CD4-positive, alpha-beta T cell treated with Interleukin-17A for 4 hours (primary cell): Measurements from ENCODE around the gene DLGAP1.

Experiments used
- DNase-seq: peaks from one replicate; pipeline ENCODE4 v3.0.0-alpha.2; 2020; ENCODE audit warnings: mixed read lengths

Gene DLGAP1

DNA sequence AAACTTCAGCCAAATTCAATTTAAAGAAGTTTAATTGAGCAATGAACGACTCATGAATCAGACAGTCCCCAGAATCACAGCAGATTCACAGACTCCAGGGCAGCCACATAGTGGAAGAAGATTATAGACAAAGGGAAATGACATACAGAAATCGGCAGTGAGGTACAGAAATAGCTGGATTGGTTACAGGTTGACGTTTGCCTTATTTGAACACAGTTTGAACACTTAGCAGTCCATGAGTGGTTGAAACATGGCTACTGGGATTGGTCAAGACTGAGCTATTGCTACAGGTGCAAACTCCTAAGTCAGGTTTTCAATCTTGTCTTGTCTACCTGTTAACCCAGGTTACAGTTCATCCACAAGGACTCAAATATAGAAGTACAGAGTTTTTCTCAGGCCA, 169.6 kb downstream of the DLGAP1 start:
- no peak for DNase-seq

DNA sequence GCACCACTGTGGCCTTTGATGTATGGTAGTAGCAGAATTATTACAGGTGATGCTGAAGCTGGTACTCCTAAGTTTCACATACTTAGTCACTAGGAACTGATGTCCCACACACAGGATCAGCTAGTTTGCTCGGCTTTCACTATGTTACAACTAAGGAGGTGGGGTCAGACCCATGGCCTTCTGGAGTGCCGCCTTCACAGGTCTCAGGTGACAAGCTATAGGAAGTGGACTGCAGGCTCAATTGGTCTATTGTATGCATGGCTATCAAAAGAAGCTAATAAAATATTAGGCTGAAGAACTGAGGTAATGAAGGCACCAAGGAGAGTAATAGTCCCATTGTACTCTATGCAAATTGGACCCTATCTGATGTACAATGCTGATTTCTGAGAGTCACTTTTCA, 170.6 kb downstream of the DLGAP1 start:
- no peak for DNase-seq

DNA sequence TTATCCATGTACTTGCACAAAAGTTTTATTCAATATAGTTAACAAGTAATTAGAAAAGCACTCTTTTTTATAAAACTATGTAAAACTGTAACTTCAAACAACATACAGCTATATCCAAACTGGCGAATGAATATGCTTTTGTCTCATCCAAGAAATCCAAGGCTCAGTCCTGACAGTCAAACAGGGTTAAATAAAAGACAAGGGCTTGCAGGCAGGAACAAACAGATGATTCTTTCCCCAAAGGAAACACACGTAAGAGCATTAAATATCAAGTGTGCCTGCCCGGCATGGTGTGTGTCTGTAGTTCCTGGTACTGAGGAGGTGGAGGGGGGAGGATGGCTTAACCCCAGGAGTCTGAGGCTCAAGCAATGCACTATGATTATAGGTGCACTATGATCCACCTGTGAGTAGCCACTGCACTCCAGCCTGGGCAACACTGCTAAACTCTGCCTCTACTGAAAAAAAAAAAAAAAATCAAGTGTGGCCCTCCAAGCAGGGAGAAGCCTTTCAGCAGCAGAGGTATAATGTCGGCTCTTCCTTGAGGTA, 171.3 kb downstream of the DLGAP1 start:
- DNase-seq: no peak

DNA sequence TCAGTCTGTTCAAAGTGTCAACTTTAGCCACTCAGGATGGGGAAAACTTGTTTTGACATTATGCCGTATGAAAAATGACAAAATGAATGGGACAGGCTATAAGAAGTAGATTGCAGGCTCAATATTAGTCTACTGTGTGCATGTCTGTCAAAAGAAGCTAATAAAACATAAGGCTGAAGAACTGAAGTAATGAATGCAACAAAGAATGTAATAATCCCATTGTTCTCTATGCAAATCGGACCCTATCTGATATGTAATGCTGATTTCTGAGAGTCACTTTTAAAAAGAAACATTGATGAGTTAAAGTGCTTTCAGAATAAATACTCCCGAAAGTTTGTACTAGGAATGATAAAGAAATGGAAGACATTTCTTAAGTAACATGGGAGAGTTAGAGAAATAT, 172.2 kb downstream of the DLGAP1 start:
- DNase-seq: no peak

DNA sequence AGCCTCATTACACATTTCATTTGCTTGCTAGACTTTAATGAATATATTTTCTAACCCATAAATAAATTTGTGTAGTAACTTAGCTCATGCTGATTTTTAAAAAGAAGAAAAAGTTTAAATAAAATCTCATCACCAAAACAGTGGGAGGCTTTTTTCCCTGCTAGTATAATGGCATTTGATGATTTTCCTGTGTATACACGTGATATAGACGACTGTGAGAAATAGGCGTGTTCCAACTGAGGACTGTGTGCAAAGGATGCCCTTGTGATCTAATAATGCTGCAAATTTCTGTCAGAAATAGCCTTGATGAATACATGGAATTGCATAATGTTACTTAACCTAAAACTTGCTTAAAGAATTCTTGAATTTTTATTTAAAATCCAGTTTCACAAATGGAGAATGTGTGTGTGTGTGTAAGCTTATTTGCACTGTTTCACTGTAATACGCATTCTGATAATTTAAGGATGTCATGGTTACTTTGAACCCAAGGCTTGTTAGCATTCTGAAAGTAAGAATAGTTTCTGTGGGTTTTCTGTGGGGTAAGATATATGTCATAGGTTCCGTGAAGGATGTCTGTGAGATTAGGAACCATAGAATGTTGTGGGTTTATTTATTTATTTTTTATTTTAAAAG, 178.0 kb downstream of the DLGAP1 start:
- DNase-seq: no peak

DNA sequence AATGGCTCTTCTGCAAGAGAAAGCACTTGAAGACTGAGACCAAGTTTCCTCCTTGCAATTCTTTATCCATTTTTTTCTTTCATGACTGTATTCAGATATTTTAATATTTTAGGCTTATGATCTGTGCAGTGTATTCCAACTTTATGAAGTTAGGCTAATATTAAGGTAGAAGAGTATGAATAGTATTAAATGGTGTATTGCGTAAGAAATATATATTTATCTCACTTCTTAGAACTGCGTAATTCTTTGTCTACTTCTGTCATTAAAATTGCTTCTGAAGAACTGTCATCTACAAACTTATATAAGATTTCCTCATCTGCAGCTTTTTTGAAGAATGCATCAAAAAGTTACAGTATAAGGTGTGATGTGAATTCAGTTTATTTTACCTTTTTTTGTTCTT, 183.2 kb downstream of the DLGAP1 start:
- no peak for DNase-seq

DNA sequence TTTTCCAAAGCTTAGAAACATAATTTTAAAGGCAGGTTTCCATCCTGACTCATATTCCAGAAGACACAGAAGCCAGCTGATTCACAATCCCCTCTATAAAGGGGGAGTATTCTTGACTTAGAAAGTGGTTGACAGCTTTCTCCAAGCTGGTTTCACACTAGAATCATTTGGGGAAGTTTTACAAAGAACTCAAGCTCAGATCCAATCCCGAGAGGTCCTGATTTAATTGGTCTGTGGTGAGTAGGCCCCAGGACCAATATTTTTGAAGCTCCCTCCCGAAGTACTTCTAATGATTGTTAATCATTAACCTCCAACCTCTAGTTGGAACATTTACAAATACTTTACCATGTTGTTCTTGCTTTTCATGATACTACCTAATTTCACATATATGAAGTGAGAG, 184.1 kb downstream of the DLGAP1 start:
- DNase-seq: no peak

DNA sequence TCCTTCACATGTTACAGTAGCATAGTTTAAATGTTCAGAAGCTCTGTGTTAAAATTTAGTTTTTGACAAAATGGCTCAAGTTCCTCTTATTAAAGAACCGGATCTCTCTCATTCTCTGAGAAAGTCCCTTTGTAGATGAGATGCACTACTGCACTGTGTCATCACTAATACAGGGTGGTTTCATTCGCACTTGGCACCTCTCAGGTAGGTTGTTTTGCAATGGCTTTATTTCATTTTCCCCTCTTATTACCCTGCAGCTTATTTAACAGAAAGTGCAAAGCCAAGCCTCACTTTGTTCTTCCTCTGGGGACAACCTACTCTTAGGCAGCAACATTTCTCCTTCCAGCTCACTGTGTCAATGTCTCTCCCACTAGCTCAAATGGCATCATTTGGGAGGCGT, 185.1 kb downstream of the DLGAP1 start:
- DNase-seq: no peak

DNA sequence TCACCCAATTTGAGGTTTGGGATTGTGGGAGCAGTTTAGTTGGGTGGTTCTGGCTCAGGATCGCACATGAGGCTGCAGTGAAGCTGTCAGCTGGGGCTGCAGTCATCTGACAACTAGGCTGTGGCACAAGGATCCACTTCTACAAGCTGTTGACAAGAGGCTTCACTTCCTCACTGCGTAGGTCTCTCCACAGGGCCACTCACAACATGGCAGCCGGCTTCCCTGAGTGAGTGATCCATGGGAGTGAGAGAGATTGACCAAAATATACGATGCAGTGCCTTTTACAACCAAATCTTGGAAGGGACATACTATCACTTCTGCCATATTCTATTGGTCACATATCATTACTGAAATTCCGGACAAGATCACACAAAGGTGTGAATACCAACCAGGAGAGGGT, 187.5 kb downstream of the DLGAP1 start:
- DNase-seq: no peak

DNA sequence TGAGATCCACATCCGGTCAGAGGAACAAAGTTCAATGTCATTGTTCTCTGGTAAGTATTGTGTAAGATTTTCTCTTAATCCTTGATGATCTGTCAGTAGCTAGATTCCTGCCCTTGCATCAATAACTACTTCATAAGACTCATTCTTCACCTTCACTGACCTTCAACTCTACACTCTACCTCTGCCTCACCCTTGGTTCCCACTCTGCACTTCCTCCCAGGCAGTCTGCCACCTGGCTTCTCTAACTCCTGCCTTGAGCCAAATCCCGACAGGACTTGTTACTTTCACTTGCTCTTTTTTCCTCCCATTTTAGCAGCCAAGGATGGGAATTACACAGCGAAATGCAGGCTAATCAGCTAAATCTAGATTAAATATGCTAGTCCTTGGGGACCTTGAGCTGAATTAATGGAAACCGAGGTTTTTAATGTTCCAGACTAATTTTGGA, 190.7 kb downstream of the DLGAP1 start:
- no peak for DNase-seq

DNA sequence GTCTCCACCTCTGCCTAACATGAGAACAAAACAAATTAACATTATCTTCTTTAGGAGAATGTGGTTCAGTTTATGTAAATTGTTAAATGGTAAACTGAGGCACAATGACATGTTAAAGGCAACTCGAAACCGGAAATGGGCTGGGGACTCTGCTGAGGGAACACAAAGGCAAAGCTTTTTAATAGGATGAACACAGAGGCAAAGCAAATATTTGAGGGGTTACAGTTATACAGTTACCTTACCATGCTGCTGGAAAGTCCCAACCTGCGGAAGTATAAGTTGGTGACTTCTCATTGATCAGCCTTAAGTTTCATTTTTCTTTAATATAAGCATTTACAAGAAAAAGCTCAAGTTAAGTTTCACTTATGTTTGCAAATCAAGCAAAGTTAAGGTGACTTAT, 195.0 kb downstream of the DLGAP1 start:
- DNase-seq: no peak

DNA sequence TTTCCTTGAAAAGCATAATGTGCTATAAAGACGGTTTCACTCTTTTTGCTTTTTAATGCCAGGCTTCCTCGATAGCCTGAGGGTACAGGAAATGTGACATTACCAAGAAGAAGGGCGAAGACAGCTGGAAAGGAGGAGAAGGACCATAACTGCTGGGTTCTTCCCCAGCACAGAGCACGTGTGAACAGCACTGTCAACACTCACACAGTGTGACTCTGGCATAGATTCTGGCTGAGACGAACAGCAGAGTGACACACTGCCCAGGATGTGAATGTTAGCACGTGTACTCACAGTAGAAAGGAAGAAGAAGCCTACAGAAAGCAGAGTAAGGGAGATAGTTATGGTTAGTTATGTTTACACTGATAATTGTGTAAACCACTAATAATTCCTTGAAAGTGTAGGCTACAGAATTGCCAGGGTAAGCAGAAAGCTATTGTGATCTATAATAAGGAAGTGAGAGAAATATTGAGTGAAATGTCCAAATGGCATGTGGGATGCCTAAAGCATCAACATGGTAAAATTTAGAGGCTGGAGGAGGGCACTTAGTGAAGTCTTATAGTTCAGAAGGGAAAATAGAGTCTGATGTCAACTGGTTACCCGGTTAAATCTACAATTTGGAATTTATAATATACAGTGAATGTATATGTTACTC, 198.2 kb downstream of the DLGAP1 start:
- DNase-seq: no peak

DNA sequence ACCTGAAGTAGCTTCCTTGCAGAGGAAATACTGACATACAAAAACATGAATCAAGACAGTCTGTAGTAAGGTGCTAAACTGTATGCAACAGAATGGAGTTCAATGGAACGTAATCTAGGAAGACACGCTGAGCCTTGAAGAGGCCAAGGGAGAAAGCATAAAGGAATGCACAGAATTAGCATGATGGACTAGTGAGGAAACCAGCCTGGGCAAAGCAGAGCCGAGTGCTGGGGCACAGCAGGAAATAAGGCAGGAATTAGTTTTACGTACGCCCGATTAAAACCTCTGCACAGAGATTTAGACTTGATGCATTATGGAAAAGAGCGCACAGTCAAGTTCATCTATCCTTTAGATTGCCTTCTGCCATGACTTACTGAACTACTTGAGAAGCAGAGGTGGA, 200.3 kb downstream of the DLGAP1 start:
- no peak for DNase-seq

DNA sequence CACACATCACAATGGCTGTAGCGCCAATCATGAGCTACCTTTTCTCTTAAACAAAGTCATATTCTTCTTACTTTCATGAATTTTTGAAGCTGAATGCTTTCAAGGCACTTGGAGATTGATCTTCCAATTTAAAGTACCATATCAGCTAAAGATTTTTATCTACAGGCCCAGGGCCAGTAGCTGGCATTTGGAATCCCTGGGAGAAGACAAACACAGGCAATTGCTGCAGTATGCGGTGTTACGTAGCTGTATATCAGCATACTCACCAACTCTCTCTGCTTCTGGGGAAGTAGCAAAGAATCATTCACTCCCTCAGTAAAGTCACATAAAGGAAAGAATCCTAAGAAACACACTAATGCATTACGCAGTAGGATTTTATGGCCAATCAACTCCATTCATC, 202.3 kb downstream of the DLGAP1 start:
- no peak for DNase-seq

DNA sequence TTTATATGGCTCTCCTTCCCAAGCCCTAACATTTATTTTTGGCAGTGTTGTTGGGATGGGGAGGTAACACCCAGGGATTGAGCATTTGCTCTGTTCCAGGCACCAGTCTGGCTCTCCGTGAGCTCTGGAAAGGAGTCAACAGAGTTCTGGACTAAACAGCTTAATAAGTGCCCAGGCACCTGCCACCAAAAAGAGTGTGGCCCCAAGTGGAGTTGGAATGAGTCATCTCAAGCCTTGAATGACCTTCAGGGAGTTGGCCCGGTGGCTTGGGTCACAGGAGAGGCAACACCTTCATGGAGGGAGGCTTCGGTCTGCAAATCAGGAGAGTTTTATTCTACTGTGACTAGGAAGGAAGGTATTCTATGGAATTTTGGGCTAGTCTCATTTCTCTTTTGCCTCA, 203.2 kb downstream of the DLGAP1 start:
- DNase-seq: no peak

DNA sequence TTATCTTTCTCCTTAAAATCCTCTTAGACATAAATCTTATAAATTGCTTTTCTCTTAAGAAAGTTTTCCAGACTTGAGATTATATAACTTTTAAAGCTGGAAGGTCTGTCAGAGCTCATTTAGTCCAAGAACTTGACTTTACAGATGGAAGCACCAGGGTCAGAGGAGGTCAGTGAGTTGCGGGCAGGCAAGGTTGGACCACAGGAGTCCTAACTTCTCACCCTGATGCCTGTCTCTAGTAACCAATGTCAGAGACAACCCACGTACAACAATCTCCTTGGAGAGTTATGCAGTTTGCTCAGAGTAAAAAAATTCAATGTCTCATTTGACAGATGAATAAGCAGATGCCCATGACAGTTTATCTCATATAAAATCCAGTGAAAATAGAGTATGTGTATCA, 203.9 kb downstream of the DLGAP1 start:
- no peak for DNase-seq

DNA sequence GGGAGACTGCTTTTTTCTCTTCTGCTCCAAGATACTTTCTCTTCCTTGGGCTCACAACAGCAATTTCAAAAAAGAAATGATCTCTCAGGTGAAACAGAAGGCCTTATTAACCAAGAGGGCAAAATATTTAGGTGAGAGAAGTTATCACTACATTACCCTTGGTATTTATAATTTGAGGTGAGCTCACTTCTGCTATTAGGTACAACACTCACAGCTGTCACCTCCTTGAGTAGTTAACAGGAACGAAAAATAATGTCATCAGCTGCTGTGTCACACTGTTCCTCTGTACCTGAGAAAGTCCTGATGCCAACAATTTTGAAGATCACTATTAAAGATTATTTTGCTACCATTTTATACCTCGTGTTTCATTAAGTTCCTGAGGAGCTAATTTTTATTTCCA, 205.0 kb downstream of the DLGAP1 start:
- DNase-seq: no peak

DNA sequence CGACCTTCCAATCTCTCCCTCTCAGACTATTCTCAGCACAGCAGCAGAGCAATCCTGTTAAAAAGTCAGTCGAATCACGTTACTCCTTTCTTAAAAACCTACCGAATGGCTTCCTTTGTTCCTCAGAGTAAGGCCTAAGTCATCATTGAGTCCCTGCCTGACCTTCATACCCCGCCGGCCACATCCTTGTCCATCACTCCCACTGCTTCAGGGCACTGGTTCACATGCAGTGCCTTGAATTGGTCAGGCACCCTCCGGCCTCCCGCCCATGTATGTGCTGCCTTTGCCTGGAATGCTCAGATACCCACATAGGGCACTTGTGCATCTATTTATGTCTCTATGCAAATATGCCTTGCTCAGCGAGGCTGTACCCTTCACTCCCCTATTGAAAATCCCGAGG, 206.4 kb downstream of the DLGAP1 start:
- DNase-seq: no peak

DNA sequence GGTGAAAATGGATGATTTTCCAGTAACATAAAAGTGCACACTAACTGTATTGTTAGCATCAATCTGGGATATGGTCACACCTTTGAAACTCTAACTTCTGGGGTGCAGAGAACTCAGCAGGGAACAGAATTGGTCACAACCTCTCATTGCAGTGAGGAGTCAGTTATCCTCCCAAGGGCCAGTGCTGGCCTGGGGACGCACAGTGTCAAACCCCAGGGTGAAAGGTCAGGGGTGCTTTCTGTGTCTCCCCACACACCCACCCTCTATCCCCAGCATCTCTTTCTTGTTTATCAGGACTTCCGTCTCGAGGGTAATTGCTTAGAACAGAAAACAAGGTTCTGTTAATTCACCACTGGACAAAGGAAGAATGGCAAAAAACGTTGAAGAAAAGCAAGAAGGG, 208.7 kb downstream of the DLGAP1 start:
- no peak for DNase-seq

DNA sequence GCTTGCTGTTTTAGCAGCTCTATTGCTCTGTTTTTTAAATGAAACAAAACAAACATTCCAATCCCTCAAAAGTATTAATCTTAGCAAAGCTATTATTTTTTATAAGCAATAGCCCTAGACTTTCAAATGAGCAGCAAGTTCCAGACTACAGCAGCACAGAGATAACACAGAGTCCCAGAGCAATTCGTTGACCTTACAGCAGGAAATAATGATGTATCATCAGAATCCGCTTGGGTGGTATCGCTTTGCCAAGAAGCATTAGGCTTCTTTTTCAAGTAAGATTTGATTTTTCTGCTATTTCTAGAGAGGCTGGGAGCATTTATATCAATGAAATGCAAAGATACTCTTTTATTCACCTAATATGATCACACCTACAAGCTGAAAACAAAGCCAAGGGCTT, 209.7 kb downstream of the DLGAP1 start:
- no peak for DNase-seq

DNA sequence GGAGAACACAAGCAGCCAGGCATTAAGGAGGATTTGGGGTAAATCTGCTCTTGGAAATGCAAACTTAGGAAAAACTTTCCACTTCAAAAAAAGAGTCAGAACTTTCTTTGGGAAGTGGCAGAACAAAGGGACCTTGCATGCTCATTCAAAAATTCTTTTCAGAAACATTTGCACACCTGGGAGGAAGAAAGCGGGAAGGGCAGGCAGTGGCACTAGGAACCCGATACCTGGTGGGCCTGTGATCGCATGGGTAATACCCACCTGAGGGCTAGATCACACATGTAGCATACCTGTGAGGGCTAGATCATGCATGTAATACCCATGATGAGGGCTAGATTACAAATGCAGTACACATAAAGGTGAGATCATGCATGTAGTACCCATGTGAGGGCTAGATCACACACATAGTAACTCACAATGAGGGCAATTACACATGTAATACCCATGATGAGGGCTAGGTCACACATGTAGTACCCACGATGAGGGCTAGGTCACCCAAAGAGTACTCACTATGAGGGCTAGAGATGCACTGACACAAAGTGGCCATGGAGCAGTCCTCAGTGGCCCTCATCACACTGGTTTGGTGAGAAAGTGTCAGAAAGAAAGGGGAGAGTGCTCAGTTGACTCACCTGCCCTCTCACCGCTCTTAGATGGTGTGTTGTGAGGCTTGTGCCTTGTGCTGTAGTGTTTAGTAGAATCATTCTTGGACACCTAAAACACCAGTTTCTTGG, 212.5 kb downstream of the DLGAP1 start:
- no peak for DNase-seq

DNA sequence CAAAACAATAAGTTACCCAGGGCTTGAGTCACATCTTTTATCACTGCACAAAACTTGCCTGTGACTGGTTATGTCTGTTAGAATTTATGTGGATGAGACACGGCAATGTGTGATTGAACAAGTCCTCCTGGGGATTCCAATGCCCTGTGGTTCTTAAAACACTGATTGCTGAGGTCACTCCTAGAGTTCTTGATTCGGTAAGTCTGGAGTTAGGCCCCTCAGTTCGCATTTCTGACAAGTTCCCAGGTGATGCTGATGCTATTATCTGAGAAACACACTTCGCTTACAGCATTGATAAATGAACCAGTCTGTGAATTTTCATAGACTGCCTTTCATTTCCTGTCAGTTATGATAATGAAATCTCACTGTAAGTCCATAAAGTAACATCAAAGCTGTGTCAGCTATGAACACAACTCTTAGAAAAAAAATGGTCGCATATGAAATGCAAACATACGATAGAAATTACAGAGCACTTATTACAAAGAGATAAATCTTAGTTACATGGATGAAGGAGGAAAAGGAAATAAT, 214.0 kb downstream of the DLGAP1 start:
- no peak for DNase-seq

DNA sequence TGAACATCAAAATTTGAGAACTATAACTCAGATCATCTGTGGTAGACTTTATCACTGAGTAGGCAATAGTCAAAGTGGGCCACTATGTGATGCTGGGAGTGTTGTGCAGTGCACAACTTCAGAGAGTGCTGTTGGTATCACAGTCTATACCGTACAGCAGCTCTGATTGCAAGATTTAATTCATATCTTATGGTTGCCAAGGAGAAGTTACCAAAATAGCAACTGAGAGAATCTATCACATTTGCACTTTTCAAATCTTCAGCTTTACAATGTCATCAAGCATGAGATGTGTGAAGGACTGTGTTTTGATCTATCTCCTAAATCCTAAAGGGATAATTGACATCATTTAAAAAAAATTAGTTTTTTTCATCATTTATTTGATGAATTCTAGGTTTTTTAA, 216.1 kb downstream of the DLGAP1 start:
- no peak for DNase-seq

DNA sequence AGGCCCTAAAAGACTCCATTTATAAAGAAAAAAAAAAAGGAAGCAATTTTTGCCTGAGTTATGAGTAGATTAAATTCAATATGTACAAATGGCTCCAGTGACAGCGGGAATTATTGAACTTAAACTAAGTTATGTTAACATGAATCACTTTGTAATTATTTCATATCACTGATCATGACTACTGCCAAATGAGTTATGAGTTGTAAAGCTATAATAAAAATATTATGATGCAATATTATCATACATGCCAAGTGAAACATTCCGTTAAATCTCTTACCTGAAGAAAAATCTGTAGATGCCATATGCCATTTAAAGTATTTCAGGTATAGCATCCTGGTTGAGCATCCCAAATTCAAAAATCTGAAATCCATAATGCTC, 217.5 kb downstream of the DLGAP1 start:
- DNase-seq: no peak
